Upper lobe of right lung (tissue), 1 donor: ENCODE results near the gene RALGAPA1. TPM values are rescaled to one million over a fixed set of nuclear protein-coding genes. Genes with fewer than 3 reads are reported as not detected.

ENCODE experiments used
- ATAC-seq: fragments of 200-7000 bp; cut with Tn5 transposase; one replicate; pipeline ENCODE4 v1.9.1; 2020; ENCODE audit warnings: mild to moderate bottlenecking, moderate library complexity
- DNase-seq: peaks from one replicate; pipeline ENCODE4 v3.0.0-alpha.2; 2020
- H3K27ac ChIP-seq: fragments of 200-600 bp; one replicate; pipeline ENCODE4 v1.8.0; 2022
- H3K27me3 ChIP-seq: fragments of 200-600 bp; one replicate; pipeline ENCODE4 v1.8.0; 2022; ENCODE audit warnings: mild to moderate bottlenecking
- H3K36me3 ChIP-seq: fragments of 200-600 bp; one replicate; pipeline ENCODE4 v1.8.0; 2022
- H3K4me1 ChIP-seq: fragments of 200-600 bp; one replicate; pipeline ENCODE4 v1.8.0; 2022
- H3K4me3 ChIP-seq: fragments of 200-600 bp; one replicate; pipeline ENCODE4 v1.8.0; 2022; ENCODE audit warnings: mild to moderate bottlenecking
- H3K9me3 ChIP-seq: fragments of 200-600 bp; one replicate; pipeline ENCODE4 v1.8.0; 2022
- CTCF ChIP-seq: fragments of 200-600 bp; IDR thresholded peaks from one replicate; pipeline ENCODE4 v1.8.0; 2022; ENCODE audit warnings: antibody characterized with exemption
- intact Hi-C: fragments of 100-400 bp; cut with DNase I; formaldehyde crosslinking; loops from one replicate; pipeline ENCODE4 v1.11.0; 2022
- total RNA-seq: library from RNA; stranded (reverse); fragmentation: NEBNext Ultra II Directional; extraction: Animal tissue kit (Norgen Biotek cat#: 25700); gene quantifications from one replicate; pipeline ENCODE4 v1.2.1, GENCODE V29; 2021
- donor health status: DM: no; HTN: yes; CAD: no; lungs with severe emphysema.

The RALGAPA1 gene
- total RNA-seq, 1 donor from 2014 or later: 58.9 TPM

GRCh38 chr14:35761922-35762321, 47.2 kb downstream of the RALGAPA1 start:
- intact Hi-C loops: no loop called here
- Histone ChIP-seq H3K27me3 (no peaks in the 10 kb centered on the region), H3K4me1 (no peaks in the 10 kb centered on the region), H3K4me3 (no peak overlapping the region), H3K27ac (no peak overlapping the region), H3K36me3 (peaks cover 21% of the 10 kb centered on the region), H3K9me3 (no peaks in the 10 kb centered on the region)
- ATAC-seq (no peak), DNase-seq (no peak)
- no peak for TF ChIP-seq CTCF

- Histone ChIP-seq H3K9me3 (no peaks in the 10 kb centered on the region), H3K27me3 (no peaks in the 10 kb centered on the region), H3K4me3 (no peak overlapping the region), H3K27ac (no peak overlapping the region), H3K36me3 (peaks cover 25% of the 10 kb centered on the region), H3K4me1 (no peaks in the 10 kb centered on the region)
- no peak for ATAC-seq
- DNase-seq: no peak
- intact Hi-C loops: no loop called here
- TF ChIP-seq CTCF: no peak
Measured at GRCh38 chr14:35760143-35760542, 49.0 kb downstream of the RALGAPA1 start.

GRCh38 chr14:35758523-35759129, 50.5 kb downstream of the RALGAPA1 start:
- H3K4me1 ChIP-seq: no peaks in the 10 kb centered on the region
- H3K27ac ChIP-seq: no peak overlapping the region
- no peak overlapping the region for H3K4me3 ChIP-seq
- ATAC-seq: no peak
- no peak for DNase-seq
- TF ChIP-seq CTCF: no peak
- no peaks in the 10 kb centered on the region for H3K27me3 ChIP-seq
- intact Hi-C loops: no loop called here
- no peaks in the 10 kb centered on the region for H3K9me3 ChIP-seq
- H3K36me3 ChIP-seq: peaks cover 34% of the 10 kb centered on the region

GRCh38 chr14:35754671-35755070, 54.4 kb downstream of the RALGAPA1 start:
- DNase-seq: no peak
- Histone ChIP-seq H3K4me3 (no peak overlapping the region), H3K36me3 (peaks cover 60% of the 10 kb centered on the region), H3K27me3 (no peaks in the 10 kb centered on the region), H3K9me3 (no peaks in the 10 kb centered on the region), H3K4me1 (no peaks in the 10 kb centered on the region), H3K27ac (no peak overlapping the region)
- ATAC-seq: no peak
- no peak for TF ChIP-seq CTCF
- intact Hi-C loops: no loop called here

- Histone ChIP-seq H3K27me3 (no peaks in the 10 kb centered on the region), H3K36me3 (peaks cover 72% of the 10 kb centered on the region), H3K4me1 (no peaks in the 10 kb centered on the region), H3K9me3 (no peaks in the 10 kb centered on the region), H3K4me3 (no peak overlapping the region), H3K27ac (no peak overlapping the region)
- no peak for DNase-seq
- intact Hi-C loops: no loop called here
- no peak for ATAC-seq
- no peak for TF ChIP-seq CTCF
Measured at GRCh38 chr14:35752380-35752779, 56.7 kb downstream of the RALGAPA1 start.
